GM18502 (cell line): ENCODE results near the gene PCDH9.
"Not testable (repeated sequence)": the region's sequence is repeated elsewhere in the genome, so short reads cannot be mapped to it uniquely, and the experiment has no call there.

Experiments
- ATAC-seq: cut with Tn5 transposase; IDR thresholded peaks from one replicate; pipeline ENCODE4 v1.9.1; 2021; ENCODE audit warnings: mild to moderate bottlenecking; ENCODE audit not compliant: unreplicated experiment, poor library complexity

The PCDH9 gene

GRCh38 chr13:66266348-66266747 is 963.8 kb downstream of the PCDH9 start:
- ATAC-seq, result no peak

- ATAC-seq, result no peak
Observed at GRCh38 chr13:66265371-66265770, 964.8 kb downstream of the PCDH9 start.

GRCh38 chr13:66264971-66265370 is 965.2 kb downstream of the PCDH9 start:
- ATAC-seq, result no peak

- no peak for ATAC-seq
Observed at GRCh38 chr13:66262330-66262729, 967.8 kb downstream of the PCDH9 start.

DNA sequence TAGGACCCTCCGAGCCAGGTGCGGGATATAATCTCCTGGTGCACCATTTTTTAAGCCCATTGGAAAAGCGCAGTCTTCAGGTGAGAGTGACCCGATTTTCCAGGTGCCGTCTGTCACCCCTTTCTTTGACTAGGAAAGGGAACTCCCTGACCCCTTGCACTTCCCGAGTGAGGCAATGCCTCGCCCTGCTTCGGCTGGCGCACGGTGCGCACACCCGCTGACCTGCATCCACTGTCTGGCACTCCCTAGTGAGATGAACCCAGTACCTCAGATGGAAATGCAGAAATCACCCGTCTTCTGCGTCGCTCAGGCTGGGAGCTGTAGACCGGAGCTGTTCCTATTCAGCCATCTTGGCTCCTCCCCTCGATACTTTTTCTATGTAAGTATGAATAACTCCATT is 970.7 kb downstream of the PCDH9 start:
- not testable (repeated sequence) for ATAC-seq
